ENCODE results near the gene ZNF362.

DNA sequence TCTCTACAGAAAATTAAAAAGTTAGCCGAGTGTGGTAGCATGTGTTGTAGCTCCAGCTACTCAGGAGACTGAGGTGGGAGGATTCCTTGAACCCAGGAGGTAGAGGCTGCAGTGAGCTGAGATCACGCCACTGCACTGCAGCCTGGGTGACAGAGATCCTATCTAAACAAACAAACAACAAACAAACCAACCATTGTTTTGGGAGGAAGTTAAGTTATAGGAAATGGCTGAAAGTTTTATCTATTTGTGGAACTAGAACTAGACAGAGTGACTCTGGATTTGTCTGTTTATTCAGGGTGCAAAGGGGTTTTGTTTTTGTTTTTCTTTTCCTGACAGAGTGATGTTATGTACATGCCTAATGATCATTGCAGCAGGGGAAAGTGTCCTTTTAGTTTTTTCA, 31.0 kb downstream of the ZNF362 start:
- TF ChIP-seq POLR2A (IDR thresholded peaks at IDR 0.05; ENCODE audit: borderline replicate concordance, extremely low read depth, insufficient read depth, insufficient read length) (no peak), EZH2 (IDR thresholded peaks at IDR 0.05) (no peak), ZFX (IDR thresholded peaks at IDR 0.05) (no peak), SP1 (IDR thresholded peaks at IDR 0.05; ENCODE audit: low read depth) (no peak)
- TF ChIP-seq, protein P1, sequence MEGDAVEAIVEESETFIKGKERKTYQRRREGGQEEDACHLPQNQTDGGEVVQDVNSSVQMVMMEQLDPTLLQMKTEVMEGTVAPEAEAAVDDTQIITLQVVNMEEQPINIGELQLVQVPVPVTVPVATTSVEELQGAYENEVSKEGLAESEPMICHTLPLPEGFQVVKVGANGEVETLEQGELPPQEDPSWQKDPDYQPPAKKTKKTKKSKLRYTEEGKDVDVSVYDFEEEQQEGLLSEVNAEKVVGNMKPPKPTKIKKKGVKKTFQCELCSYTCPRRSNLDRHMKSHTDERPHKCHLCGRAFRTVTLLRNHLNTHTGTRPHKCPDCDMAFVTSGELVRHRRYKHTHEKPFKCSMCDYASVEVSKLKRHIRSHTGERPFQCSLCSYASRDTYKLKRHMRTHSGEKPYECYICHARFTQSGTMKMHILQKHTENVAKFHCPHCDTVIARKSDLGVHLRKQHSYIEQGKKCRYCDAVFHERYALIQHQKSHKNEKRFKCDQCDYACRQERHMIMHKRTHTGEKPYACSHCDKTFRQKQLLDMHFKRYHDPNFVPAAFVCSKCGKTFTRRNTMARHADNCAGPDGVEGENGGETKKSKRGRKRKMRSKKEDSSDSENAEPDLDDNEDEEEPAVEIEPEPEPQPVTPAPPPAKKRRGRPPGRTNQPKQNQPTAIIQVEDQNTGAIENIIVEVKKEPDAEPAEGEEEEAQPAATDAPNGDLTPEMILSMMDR (IDR thresholded peaks at IDR 0.05 in 2 of 3, conservative IDR thresholded peaks at IDR 0.05 in 1 of 3; ENCODE audit: borderline replicate concordance in 1 of 3, insufficient read depth in 1 of 3, low read depth in 2 of 3, low read length in 2 of 3) = no peak

Measured in HCT116 (cell line).